RWPE1 (cell line): ENCODE results near the gene VSTM1.
"Not testable (repeated sequence)": the region's sequence is repeated elsewhere in the genome, so short reads cannot be mapped to it uniquely, and the experiment has no call there.

ENCODE experiments used
- CTCF ChIA-PET: fragments of 350-600 bp; sonication (Branson Sonifier 250); formaldehyde crosslinking; extraction: SDS; loops from one replicate; lab custom pipeline; 2021; lab: Yijun Ruan, JAX
- POLR2A ChIA-PET: fragments of 400-600 bp; formaldehyde crosslinking; extraction: SDS; loops from one replicate; lab custom pipeline; 2020; ENCODE audit warnings: antibody characterized with exemption; ENCODE audit not compliant: low non-redundant PET; lab: Yijun Ruan, JAX
- DNase-seq: peaks from one replicate; pipeline ENCODE4 v3.0.0; 2012; ENCODE audit warnings: low spot score
- H3K27ac ChIP-seq: fragments of 450-650 bp; 2 replicates; pipeline ENCODE4 v1.5.1; 2017
- TF ChIP-seq, protein P1 (sequence below): fragments of 450-650 bp; conservative IDR thresholded peaks from 2 replicates; pipeline ENCODE4 v1.5.1; 2017; ENCODE audit warnings: low read depth, mild to moderate bottlenecking

Gene VSTM1

DNA sequence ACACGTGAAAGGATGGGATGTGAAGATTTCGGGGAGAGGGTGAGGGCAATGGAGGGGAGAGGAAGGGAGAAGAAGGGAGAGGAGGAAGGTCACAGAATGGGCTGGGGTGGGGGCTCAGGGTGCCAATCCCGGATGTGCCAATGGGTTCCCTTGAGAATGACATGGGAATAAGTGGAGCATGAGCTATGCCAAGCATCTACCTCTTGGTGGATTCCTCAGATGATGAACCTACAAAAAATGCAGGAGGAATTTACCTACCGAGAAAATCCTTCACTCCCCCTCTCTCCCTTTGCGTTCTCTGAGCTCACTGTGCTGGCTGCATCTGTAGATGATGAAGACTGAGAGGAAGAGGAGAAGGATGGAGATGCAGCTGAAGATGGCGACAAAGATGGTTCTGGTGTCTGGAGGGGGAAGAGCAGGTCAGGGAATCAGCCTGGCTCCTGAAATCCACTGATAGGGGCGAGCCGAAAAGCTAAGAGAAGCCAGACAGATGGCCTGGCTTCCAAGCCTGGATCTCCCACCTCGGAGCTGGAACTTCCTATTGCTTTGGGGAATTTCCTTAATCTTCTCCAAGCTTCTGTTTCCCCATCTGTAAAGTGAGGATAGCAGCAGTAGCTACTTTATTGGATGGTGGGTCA lies 21.6 kb downstream of the VSTM1 start:
- TF ChIP-seq, protein P1, sequence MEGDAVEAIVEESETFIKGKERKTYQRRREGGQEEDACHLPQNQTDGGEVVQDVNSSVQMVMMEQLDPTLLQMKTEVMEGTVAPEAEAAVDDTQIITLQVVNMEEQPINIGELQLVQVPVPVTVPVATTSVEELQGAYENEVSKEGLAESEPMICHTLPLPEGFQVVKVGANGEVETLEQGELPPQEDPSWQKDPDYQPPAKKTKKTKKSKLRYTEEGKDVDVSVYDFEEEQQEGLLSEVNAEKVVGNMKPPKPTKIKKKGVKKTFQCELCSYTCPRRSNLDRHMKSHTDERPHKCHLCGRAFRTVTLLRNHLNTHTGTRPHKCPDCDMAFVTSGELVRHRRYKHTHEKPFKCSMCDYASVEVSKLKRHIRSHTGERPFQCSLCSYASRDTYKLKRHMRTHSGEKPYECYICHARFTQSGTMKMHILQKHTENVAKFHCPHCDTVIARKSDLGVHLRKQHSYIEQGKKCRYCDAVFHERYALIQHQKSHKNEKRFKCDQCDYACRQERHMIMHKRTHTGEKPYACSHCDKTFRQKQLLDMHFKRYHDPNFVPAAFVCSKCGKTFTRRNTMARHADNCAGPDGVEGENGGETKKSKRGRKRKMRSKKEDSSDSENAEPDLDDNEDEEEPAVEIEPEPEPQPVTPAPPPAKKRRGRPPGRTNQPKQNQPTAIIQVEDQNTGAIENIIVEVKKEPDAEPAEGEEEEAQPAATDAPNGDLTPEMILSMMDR: no peak
- ChIA-PET POLR2A (no interaction called here), CTCF (interaction anchor here (0.7 to 2.0 kb wide), 2 partner anchors 18 to 69 kb away, joined by 3 to 6 read pairs; no protein-coding TSS in a partner anchor)
- DNase-seq: peak; percentile 8
- H3K27ac ChIP-seq: no peak overlapping the region

DNA sequence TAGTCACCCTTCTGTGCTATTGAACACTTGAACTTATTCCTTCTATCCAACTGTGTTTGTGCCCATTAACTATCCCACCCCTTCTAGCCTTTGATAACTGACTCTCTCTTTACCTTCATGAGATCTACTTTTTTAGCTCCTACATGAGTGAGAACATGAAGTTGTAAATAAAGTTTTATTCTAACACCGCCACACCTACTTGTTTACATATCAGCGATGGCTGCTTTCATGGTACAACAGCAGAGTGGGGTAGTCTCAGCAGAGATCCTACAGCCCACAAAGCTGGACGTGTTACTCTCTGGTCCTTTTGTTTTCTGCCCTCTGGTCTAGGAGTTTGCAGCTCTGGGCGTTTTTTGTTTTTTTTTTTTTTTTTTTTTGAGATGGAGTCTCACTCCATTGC lies 23.7 kb downstream of the VSTM1 start:
- DNase-seq: no peak
- TF ChIP-seq, protein P1: no peak
- no peak overlapping the region for H3K27ac ChIP-seq
- POLR2A ChIA-PET: no interaction called here
- CTCF ChIA-PET: interaction anchor here (0.5 kb wide), 1 partner anchor 257 kb away, joined by 3 read pairs; no protein-coding TSS in a partner anchor

DNA sequence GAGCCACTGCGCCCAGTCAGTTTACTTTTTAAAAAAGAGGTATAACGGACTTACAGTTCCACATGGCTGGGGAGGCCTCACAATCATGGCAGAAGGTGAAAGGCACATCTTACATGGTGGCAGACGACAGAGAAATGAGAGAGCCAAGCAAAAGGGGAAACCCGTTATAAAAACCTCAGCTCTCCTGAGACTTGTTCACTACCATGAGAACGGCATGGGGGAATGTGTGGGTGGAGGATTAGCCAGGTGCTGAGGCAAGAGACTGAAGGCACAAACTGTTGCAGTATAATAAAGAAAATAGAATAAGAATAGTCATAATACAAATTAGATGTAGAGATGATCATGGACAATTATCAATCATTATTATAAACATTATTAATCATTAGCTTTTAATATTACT lies 27.2 kb downstream of the VSTM1 start:
- DNase-seq, POLR2A ChIA-PET, CTCF ChIA-PET: not testable (repeated sequence)
- H3K27ac ChIP-seq: peak overlapping the region; percentile 74

DNA sequence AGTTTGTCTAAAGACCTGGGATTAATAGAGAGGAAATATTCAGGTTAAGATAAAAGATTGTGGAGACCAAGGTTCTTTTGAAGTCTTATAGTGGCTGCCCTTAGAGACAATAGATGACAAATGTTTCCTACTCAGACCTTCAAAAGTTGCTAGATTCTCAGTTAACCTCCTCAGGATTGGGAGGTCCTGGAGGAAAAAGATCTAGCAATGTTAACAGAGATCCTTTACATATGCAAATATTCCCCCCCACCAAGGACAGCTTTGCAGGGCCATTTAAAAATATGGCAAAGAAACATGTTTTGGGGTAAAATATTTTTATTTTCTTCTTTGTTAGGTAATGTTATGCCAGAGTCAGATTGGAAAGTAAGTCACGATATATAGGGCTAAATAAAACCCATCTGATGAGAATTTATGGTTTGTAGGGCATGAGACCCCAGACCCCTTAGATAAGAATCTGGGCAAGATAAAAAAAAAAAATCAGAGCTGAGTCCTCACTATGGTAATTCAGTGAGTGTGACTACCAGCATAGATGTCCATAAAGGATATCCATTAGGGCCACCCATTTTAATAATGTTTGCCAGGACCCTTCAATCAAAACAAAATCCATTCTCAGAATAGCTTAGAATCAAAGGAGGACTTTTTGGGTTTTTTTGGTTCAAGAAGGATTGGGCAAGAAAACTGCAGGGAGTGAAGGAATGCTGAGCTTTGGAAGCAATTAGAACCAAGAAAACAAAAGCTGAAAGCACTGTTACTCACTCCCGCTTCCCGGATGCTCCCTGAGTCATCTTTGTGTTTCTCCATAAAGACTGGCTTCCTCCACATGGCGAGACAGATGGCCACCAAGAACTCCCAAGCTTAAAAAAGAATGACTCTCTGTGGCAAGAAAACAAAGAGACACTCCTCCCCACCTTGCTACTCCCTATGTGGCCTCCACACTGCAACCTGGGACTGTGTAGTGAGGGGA lies 28.2 kb downstream of the VSTM1 start:
- DNase-seq: peak; percentile 74
- POLR2A ChIA-PET: no interaction called here
- TF ChIP-seq, protein P1: no peak
- H3K27ac ChIP-seq: peak overlapping the region; percentile 74
- CTCF ChIA-PET: interaction anchor here (0.6 to 1.0 kb wide), 3 partner anchors 88 to 376 kb away, joined by 3 to 5 read pairs (median 4); no protein-coding TSS in a partner anchor

DNA sequence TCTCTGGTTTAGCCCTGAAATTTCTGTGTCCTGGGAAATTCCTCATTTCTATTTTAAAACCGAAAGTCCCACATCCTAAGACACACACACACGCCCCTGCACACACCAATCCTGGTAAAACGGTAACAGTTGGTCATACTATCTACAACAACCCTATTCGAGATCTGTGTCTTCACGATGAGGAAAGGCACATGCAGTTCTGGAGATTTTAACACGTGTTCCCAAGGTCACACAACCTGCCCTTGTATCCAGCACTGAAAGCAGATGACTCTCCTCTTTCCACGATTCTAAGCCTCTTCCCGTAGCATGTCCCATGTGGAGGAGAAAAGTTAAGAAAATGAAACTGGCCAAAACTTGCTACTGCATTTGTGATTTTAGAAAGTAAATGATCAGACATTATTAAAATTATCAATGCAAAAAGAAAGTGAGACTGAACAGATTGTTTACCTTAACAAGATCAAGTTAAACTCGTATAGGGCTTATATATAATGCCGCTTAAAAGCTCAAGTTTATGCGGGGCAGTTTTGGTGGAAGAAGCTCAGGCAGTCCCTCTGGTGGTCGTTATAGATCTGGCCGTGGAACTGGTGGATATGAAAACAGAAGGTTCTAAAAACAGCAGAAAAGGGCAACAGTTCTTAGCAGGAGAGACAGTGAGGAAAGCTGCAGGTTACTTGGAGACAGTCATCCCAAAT lies 32.7 kb downstream of the VSTM1 start:
- POLR2A ChIA-PET: no interaction called here
- no peak for DNase-seq
- CTCF ChIA-PET: interaction anchor here (0.6 to 1.2 kb wide), 2 partner anchors 228 to 238 kb away, joined by 4 to 5 read pairs; no protein-coding TSS in a partner anchor

DNA sequence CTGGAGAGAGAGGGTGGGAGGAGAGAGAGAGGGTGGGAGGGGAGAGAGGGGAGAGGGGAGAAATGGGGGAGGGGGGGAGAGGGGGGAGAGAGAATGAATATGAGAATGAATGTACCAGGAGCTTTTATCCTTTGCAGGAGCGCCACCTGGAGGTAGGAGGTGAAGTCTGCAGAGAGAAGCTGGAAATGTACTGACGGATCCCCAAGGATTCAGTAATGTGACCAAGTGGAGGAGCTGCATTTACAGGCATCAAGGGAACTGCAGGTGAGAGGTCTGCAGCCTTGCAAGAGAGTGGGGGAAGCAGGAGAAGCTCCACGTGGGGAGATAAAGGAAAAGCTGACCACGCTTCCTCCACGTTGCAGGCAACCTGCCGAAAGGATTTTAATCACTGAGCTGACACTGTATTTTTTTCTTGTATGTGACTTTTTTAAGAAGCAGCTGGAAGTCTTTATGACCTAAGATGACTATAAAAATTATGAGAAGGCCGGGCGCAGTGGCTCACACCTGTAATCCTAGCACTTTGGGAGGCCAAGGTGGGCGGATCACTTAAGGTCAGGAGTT lies 33.7 kb downstream of the VSTM1 start:
- ChIA-PET POLR2A (no interaction called here), CTCF (interaction anchor here (0.5 to 1.6 kb wide), 17 partner anchors 14 to 1411 kb away, joined by 3 to 18 read pairs (median 4); no protein-coding TSS in a partner anchor)
- TF ChIP-seq, protein P1: peak; percentile 68
- peak; percentile 45 for DNase-seq
- no peak overlapping the region for H3K27ac ChIP-seq

More for the DNA sequence above, 32.7 kb downstream of the VSTM1 start:
- no peak overlapping the region for H3K27ac ChIP-seq
- TF ChIP-seq, protein P1: no peak
